H9 (cell line): ENCODE results near the gene MRPL39. TPM values are rescaled to one million over a fixed set of nuclear protein-coding genes. Genes with fewer than 3 reads are reported as not detected.

Experiments
- DNase-seq: peaks from one replicate; pipeline ENCODE4 v3.0.0-alpha.2; 2017
- H2AFZ ChIP-seq: one replicate; pipeline ENCODE4 v1.6.1; 2013; ENCODE audit warnings: mild to moderate bottlenecking, low read length, control low read depth, moderate library complexity
- H2AK5ac ChIP-seq: 2 replicates; pipeline ENCODE4 v1.6.1; 2013; ENCODE audit warnings: low read length, control low read depth, mixed read lengths; ENCODE audit not compliant: insufficient read length
- H2BK120ac ChIP-seq: one replicate; pipeline ENCODE4 v1.6.1; 2013; ENCODE audit warnings: low read depth, mild to moderate bottlenecking, low read length, control low read depth, inconsistent platforms; ENCODE audit not compliant: poor library complexity, severe bottlenecking
- H2BK12ac ChIP-seq: 2 replicates; pipeline ENCODE4 v1.6.1; 2013; ENCODE audit warnings: low read length, control low read depth, mixed read lengths, low read depth; ENCODE audit not compliant: insufficient read length
- H2BK15ac ChIP-seq: 2 replicates; pipeline ENCODE4 v1.6.1; 2013; ENCODE audit warnings: low read depth, low read length, control low read depth
- H2BK20ac ChIP-seq: one replicate; pipeline ENCODE4 v1.6.1; 2013; ENCODE audit warnings: low read depth, mild to moderate bottlenecking, low read length, control low read depth, inconsistent platforms; ENCODE audit not compliant: poor library complexity, severe bottlenecking
- H2BK5ac ChIP-seq: 2 replicates; pipeline ENCODE4 v1.6.1; 2013; ENCODE audit warnings: low read length, control low read depth, mixed read lengths; ENCODE audit not compliant: insufficient read length
- H3K14ac ChIP-seq: 2 replicates; pipeline ENCODE4 v1.6.1; 2013; ENCODE audit warnings: low read length, control low read depth; ENCODE audit not compliant: insufficient read depth
- H3K18ac ChIP-seq: 2 replicates; pipeline ENCODE4 v1.6.1; 2013; ENCODE audit warnings: low read depth, mild to moderate bottlenecking, mixed read lengths, low read length, control low read depth; ENCODE audit not compliant: insufficient read length
- H3K23ac ChIP-seq: 2 replicates; pipeline ENCODE4 v1.6.1; 2013; ENCODE audit warnings: low read length, control low read depth, mixed read lengths, low read depth; ENCODE audit not compliant: insufficient read length
- H3K23me2 ChIP-seq: 2 replicates; pipeline ENCODE4 v1.6.1; 2013; ENCODE audit warnings: low read depth, mild to moderate bottlenecking, mixed read lengths, low read length, control low read depth; ENCODE audit not compliant: insufficient read length, poor library complexity, severe bottlenecking
- H3K27ac ChIP-seq: 2 replicates; pipeline ENCODE4 v1.5.1; 2013; ENCODE audit warnings: low read length, control low read depth, mixed read lengths, low read depth; ENCODE audit not compliant: insufficient read length
- H3K27me3 ChIP-seq: 2 replicates; pipeline ENCODE4 v1.6.1; 2013; ENCODE audit warnings: low read length, control low read depth, inconsistent platforms; ENCODE audit not compliant: insufficient read depth
- H3K4ac ChIP-seq: 2 replicates; pipeline ENCODE4 v1.6.1; 2013; ENCODE audit warnings: low read depth, mild to moderate bottlenecking, control low read depth, inconsistent platforms, low read length, moderate library complexity
- H3K4me1 ChIP-seq: 2 replicates; pipeline ENCODE4 v1.6.1; 2013; ENCODE audit warnings: low read length, control low read depth, inconsistent platforms; ENCODE audit not compliant: insufficient read depth
- H3K4me2 ChIP-seq: 2 replicates; pipeline ENCODE4 v1.6.1; 2013; ENCODE audit warnings: low read length, control low read depth, mixed read lengths; ENCODE audit not compliant: insufficient read length, insufficient read depth
- H3K56ac ChIP-seq: 2 replicates; pipeline ENCODE4 v1.6.1; 2013; ENCODE audit warnings: low read depth, mild to moderate bottlenecking, mixed read lengths, low read length, control low read depth; ENCODE audit not compliant: insufficient read length
- H3K79me1 ChIP-seq: 2 replicates; pipeline ENCODE4 v1.6.1; 2013; ENCODE audit warnings: low read depth, mild to moderate bottlenecking, moderate library complexity, low read length, control low read depth, inconsistent platforms; ENCODE audit not compliant: insufficient read depth, poor library complexity, severe bottlenecking
- H3K79me2 ChIP-seq: 2 replicates; pipeline ENCODE4 v1.6.1; 2013; ENCODE audit warnings: low read length, control low read depth, inconsistent platforms; ENCODE audit not compliant: insufficient read depth
- H3K9ac ChIP-seq: 2 replicates; pipeline ENCODE4 v1.6.1; 2013; ENCODE audit warnings: low read length, control low read depth, mixed read lengths; ENCODE audit not compliant: insufficient read length; ENCODE audit errors: extremely low read depth
- H3K9me3 ChIP-seq: one replicate; pipeline ENCODE4 v1.6.1; 2013; ENCODE audit warnings: low read depth, low read length, inconsistent platforms; ENCODE audit not compliant: control insufficient read depth
- H3T11ph ChIP-seq: one replicate; pipeline ENCODE4 v1.6.1; 2013; ENCODE audit warnings: mild to moderate bottlenecking, low read length, control low read depth, inconsistent platforms
- H4K20me1 ChIP-seq: one replicate; pipeline ENCODE4 v1.6.1; 2013; ENCODE audit not compliant: control insufficient read depth, insufficient read length, insufficient read depth
- H4K5ac ChIP-seq: 2 replicates; pipeline ENCODE4 v1.6.1; 2013; ENCODE audit warnings: low read depth, mild to moderate bottlenecking, mixed read lengths, low read length, control low read depth; ENCODE audit not compliant: insufficient read length
- H4K8ac ChIP-seq: replicated peaks from 2 replicates; pipeline ENCODE4 v1.6.1; 2013; ENCODE audit warnings: low read length, control low read depth, mixed read lengths, low read depth; ENCODE audit not compliant: insufficient read length
- H4K91ac ChIP-seq: 2 replicates; pipeline ENCODE4 v1.6.1; 2013; ENCODE audit warnings: low read depth, mild to moderate bottlenecking, moderate library complexity, mixed read lengths, low read length, control low read depth; ENCODE audit not compliant: insufficient read length
- H3K27ac Mint-ChIP-seq, 3 experiments: 2 replicates in 2 of 3; 3 replicates in 1 of 3; pipeline ENCODE4 v1.8.0; 2020 to 2021; ENCODE audit warnings: mixed read lengths in 3 of 3, mild to moderate bottlenecking in 1 of 3, moderate library complexity in 1 of 3
- H3K27me3 Mint-ChIP-seq: 2 replicates; pipeline ENCODE4 v1.8.0; 2021; ENCODE audit warnings: low read depth, mild to moderate bottlenecking, moderate library complexity, mixed read lengths
- H3K36me3 Mint-ChIP-seq, 3 experiments: 2 replicates in 2 of 3; 3 replicates in 1 of 3; pipeline ENCODE4 v1.8.0; 2020 to 2021; ENCODE audit warnings: low read depth in 3 of 3, mixed read lengths in 3 of 3; ENCODE audit not compliant: insufficient read depth in 1 of 3
- H3K4me1 Mint-ChIP-seq, 2 experiments: 2 replicates each; pipeline ENCODE4 v1.8.0; 2020; ENCODE audit warnings: mixed read lengths in 2 of 2
- H3K4me3 Mint-ChIP-seq, 2 experiments: 2 replicates in 1 of 2; 3 replicates in 1 of 2; pipeline ENCODE4 v1.8.0; 2020 to 2021; ENCODE audit warnings: mild to moderate bottlenecking in 2 of 2, mixed read lengths in 2 of 2, moderate library complexity in 1 of 2
- H3K9me3 Mint-ChIP-seq, 2 experiments: 2 replicates in 1 of 2; 3 replicates in 1 of 2; pipeline ENCODE4 v1.8.0; 2020; ENCODE audit warnings: mild to moderate bottlenecking in 2 of 2, mixed read lengths in 2 of 2, moderate library complexity in 1 of 2
- WGBS: extraction: QIAGEN DNeasy Blood & Tissue Kit; methylation state at CpG from one replicate; pipeline ENCODE4 v1.1.7; 2013; ENCODE audit warnings: missing lambda C conversion rate, low lambda C conversion rate, mixed read lengths; ENCODE audit not compliant: insufficient read length; ENCODE audit errors: extremely low coverage; 5-methylcytosine and 5-hydroxymethylcytosine counted together
- total RNA-seq: library from RNA; stranded (reverse); gene quantifications from 2 replicates; pipeline ENCODE4 v1.2.1, GENCODE V29; 2021
- TF ChIP-seq, protein P1 (sequence below): fragments of 200-600 bp; sonication (generic); conservative IDR thresholded peaks from 3 replicates; pipeline ENCODE4 v1.8.0; 2021; ENCODE audit warnings: antibody characterized with exemption, mild to moderate bottlenecking

MRPL39 gene
- total RNA-seq, 1 experiment from 2014 or later, result 58.8 TPM

DNA sequence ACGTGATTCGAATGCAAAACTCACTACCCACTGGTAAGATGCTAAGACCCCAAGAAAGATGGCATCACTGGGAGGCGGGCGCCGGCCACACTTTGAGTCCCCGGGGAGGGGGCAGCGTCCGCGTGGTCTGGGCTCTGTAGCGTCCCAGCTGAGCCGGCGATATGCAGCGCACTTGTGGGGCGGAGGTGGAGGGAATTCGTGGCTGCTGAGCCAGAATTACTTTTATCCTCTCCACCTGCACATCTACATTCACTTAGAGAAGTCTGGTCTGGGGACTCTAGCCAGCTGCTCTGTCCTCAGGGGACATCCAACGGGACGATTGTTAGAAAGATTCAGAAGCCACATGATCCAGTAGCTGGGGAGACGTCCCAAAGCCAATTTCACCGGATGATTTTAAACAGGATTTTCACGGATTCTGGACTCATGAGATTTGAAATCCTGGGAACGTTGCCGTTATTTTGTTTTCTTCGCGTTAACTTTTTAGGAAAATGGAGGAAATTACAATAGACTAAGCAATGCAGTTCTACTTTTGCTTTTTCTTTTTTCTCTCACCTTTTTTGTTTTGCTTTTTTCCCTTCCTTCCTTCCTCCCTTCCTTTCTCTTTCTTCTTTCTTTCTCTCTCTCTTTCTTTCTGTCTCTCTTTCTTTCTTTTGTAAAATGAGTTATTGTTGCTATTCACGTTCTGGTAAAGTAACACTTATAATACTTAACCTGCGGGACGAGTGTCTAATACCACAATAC lies 33.1 kb upstream of the MRPL39 start:
- peaks cover 21 to 22% of the 10 kb centered on the region in 2 experiments for H3K4me1 Mint-ChIP-seq
- no peak overlapping the region for H3K18ac ChIP-seq
- no peaks in the 10 kb centered on the region for H3K9me3 ChIP-seq
- no peak overlapping the region for H4K5ac ChIP-seq
- no peak overlapping the region for H3K27ac Mint-ChIP-seq
- no peak overlapping the region for H2BK15ac ChIP-seq
- peak overlapping the region; percentile 79 for H2AFZ ChIP-seq
- H3K27me3 Mint-ChIP-seq, result peaks cover 58% of the 10 kb centered on the region
- no peak overlapping the region for H4K91ac ChIP-seq
- H3K27me3 ChIP-seq, result peaks cover 2% of the 10 kb centered on the region; the same call in 1 of the 2 replicates
- H3K9ac ChIP-seq, result peak overlapping the region; percentile 47
- peak overlapping the region; percentile 47 to 79 for H3K4me3 Mint-ChIP-seq
- H3K14ac ChIP-seq, result peak overlapping the region; percentile 27; the same call in 1 of the 2 replicates
- TF ChIP-seq, protein P1, sequence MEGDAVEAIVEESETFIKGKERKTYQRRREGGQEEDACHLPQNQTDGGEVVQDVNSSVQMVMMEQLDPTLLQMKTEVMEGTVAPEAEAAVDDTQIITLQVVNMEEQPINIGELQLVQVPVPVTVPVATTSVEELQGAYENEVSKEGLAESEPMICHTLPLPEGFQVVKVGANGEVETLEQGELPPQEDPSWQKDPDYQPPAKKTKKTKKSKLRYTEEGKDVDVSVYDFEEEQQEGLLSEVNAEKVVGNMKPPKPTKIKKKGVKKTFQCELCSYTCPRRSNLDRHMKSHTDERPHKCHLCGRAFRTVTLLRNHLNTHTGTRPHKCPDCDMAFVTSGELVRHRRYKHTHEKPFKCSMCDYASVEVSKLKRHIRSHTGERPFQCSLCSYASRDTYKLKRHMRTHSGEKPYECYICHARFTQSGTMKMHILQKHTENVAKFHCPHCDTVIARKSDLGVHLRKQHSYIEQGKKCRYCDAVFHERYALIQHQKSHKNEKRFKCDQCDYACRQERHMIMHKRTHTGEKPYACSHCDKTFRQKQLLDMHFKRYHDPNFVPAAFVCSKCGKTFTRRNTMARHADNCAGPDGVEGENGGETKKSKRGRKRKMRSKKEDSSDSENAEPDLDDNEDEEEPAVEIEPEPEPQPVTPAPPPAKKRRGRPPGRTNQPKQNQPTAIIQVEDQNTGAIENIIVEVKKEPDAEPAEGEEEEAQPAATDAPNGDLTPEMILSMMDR, result no peak
- H3K4ac ChIP-seq, result no peak overlapping the region
- H2BK12ac ChIP-seq, result no peak overlapping the region
- DNase-seq, result peak; percentile 58
- whole genome bisulfite sequencing, result no CpG with 5 or more reads among the region's 27 CpGs
- H3K4me2 ChIP-seq, result peak overlapping the region; percentile 53
- no peak overlapping the region for H2BK5ac ChIP-seq
- H2BK120ac ChIP-seq, result no peak overlapping the region
- H3K36me3 Mint-ChIP-seq, result no peaks in the 10 kb centered on the region; a peak in 1 of 7 replicates
- H2BK20ac ChIP-seq, result no peak overlapping the region
- H4K8ac ChIP-seq, result no peak overlapping the region
- H3K56ac ChIP-seq, result no peak overlapping the region
- no peak overlapping the region for H3K27ac ChIP-seq
- no peaks in the 10 kb centered on the region for H3K79me1 ChIP-seq
- H3K79me2 ChIP-seq, result no peaks in the 10 kb centered on the region
- H3K23me2 ChIP-seq, result peaks cover 12% of the 10 kb centered on the region
- H3T11ph ChIP-seq, result no peak overlapping the region
- no peak overlapping the region for H3K23ac ChIP-seq
- H2AK5ac ChIP-seq, result no peak overlapping the region
- no peaks in the 10 kb centered on the region for H3K4me1 ChIP-seq
- no peaks in the 10 kb centered on the region for H4K20me1 ChIP-seq
- H3K9me3 Mint-ChIP-seq, result no peaks in the 10 kb centered on the region
